KBM-7 (cell line): ENCODE measurements around the gene DIRAS3.
A peak's percentile ranks its signal among the peaks of the same experiment; 100 is the strongest.
"Not testable (repeated sequence)": the region's sequence is repeated elsewhere in the genome, so short reads cannot be mapped to it uniquely, and the experiment has no call there.

ENCODE experiments used
- DNase-seq: peaks from one replicate; pipeline ENCODE4 v3.0.0-alpha.2; 2015
- in situ Hi-C: fragments of 300-500 bp; cut with MboI; formaldehyde crosslinking; loops from 2 replicates; pipeline ENCODE4 v1.14.3; 2020; ENCODE audit warnings: low sequenced_read_pairs, low pct_unique_long_range_greater_than_20kb, mixed read lengths

Gene DIRAS3

GRCh38 chr1:68049941-68050878, at the start of gene DIRAS3:
DIRAS3 (minus strand) TSS chr1:68050627; CDS start chr1:68047297, 3,330 bp downstream.
- in situ Hi-C loops, result no loop called here
- peak; percentile 32 for DNase-seq

- DNase-seq, result no peak
- in situ Hi-C loops, result no loop called here
Measured at GRCh38 chr1:68093737-68094136, 43.3 kb upstream of the DIRAS3 start.

- in situ Hi-C loops, result no loop called here
- DNase-seq, result no peak
Measured at GRCh38 chr1:68087184-68087583, 36.8 kb upstream of the DIRAS3 start.

- no peak for DNase-seq
- in situ Hi-C loops, result no loop called here
Measured at GRCh38 chr1:68085752-68086151, 35.3 kb upstream of the DIRAS3 start.

GRCh38 chr1:68083686-68084085, 33.3 kb upstream of the DIRAS3 start:
- no peak for DNase-seq
- in situ Hi-C loops, result no loop called here

GRCh38 chr1:68081775-68082283, 31.4 kb upstream of the DIRAS3 start:
- in situ Hi-C loops, result no loop called here
- no peak for DNase-seq

GRCh38 chr1:68078647-68079046, 28.2 kb upstream of the DIRAS3 start:
- no peak for DNase-seq
- in situ Hi-C loops, result no loop called here

GRCh38 chr1:68074472-68074871, 24.0 kb upstream of the DIRAS3 start:
- in situ Hi-C loops, result no loop called here
- DNase-seq, result no peak

- DNase-seq, result no peak
- in situ Hi-C loops, result no loop called here
Measured at GRCh38 chr1:68065766-68066165, 15.3 kb upstream of the DIRAS3 start.

- DNase-seq, in situ Hi-C loops: not testable (repeated sequence)
Measured at GRCh38 chr1:68058053-68058452, 7.6 kb upstream of the DIRAS3 start.

GRCh38 chr1:68057564-68057963, 7.1 kb upstream of the DIRAS3 start:
- in situ Hi-C loops, result no loop called here
- DNase-seq, result no peak

- no peak for DNase-seq
- in situ Hi-C loops, result no loop called here
Measured at GRCh38 chr1:68057050-68057449, 6.6 kb upstream of the DIRAS3 start.

- in situ Hi-C loops, result no loop called here
- DNase-seq, result no peak
Measured at GRCh38 chr1:68051475-68051874, 1.0 kb upstream of the DIRAS3 start.

- in situ Hi-C loops, result no loop called here
- no peak for DNase-seq
Measured at GRCh38 chr1:68047659-68048026, 2.8 kb downstream of the DIRAS3 start.

- no peak for DNase-seq
- in situ Hi-C loops, result no loop called here
Measured at GRCh38 chr1:68046885-68047658, 3.4 kb downstream of the DIRAS3 start.

GRCh38 chr1:68046423-68046822, 4.0 kb downstream of the DIRAS3 start:
- in situ Hi-C loops, result no loop called here

GRCh38 chr1:68045511-68046180, 4.8 kb downstream of the DIRAS3 start:
- in situ Hi-C loops, result no loop called here

More at GRCh38 chr1:68046423-68046822, 4.0 kb downstream of the DIRAS3 start:
- DNase-seq, result no peak

GRCh38 chr1:68043443-68044090, 6.9 kb downstream of the DIRAS3 start:
- in situ Hi-C loops, result no loop called here

More at GRCh38 chr1:68045511-68046180, 4.8 kb downstream of the DIRAS3 start:
- DNase-seq, result no peak

GRCh38 chr1:68036946-68037345, 13.5 kb downstream of the DIRAS3 start:
- in situ Hi-C loops, result no loop called here

More at GRCh38 chr1:68043443-68044090, 6.9 kb downstream of the DIRAS3 start:
- DNase-seq, result no peak

More at GRCh38 chr1:68036946-68037345, 13.5 kb downstream of the DIRAS3 start:
- DNase-seq, result no peak
